Measurements from ENCODE around the gene RASIP1. TPM values are rescaled to one million over a fixed set of nuclear protein-coding genes. Genes with fewer than 3 reads are reported as not detected.
A peak's percentile ranks its signal among the peaks of the same experiment; 100 is the strongest.

Gene RASIP1
- total RNA-seq, 1 donor from 2014 or later = 31.2 TPM

DNA sequence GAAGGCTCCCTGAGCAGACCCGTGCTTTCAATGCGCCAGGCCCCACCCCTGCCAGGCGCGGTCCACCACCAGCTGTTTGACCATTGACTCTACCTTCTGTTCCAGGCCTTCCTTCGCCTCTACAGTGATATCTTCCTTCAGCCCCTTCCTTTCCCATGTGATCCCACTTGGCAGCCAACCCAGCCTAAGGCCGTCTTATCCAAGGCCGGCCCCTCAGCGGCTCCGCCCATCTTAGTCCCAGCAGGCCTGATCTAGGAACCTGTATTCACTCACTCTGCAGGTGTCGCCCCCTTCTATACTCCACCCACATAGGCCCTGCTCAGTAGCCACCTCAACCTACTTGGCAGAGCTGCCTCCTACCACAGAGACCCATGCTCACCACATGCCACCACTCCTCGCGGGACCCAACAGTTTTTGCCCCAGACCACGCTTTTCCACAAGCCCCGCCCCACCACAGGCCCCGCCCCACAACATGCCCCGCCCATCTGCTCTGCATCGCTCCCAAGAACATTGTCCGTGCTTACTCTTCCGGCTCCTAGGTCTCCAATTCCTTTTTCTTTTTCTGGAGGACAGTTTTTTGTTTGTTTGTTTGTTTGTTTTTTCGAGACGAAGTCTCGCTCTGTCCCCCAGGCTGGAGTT lies 2.9 kb downstream of the RASIP1 start:
- Histone ChIP-seq H3K4me3 (no peak overlapping the region), H3K9me3 (no peaks in the 10 kb centered on the region), H3K36me3 (no peaks in the 10 kb centered on the region), H3K27me3 (no peaks in the 10 kb centered on the region), H3K27ac (no peak overlapping the region), H3K4me1 (peaks cover 26% of the 10 kb centered on the region)
- intact Hi-C loops (cut with DNase I) = loop anchor here (10.0 kb wide), 1 partner anchor 63 kb away; the partner anchor contains the start of gene NTN5
- no peak for TF ChIP-seq POLR2A (IDR thresholded peaks at IDR 0.05)
- TF ChIP-seq POLR2AphosphoS5 (IDR thresholded peaks at IDR 0.05; ENCODE audit: insufficient read depth in 1 of 2, low read depth in 1 of 2) = no peak
- TF ChIP-seq, protein P1, sequence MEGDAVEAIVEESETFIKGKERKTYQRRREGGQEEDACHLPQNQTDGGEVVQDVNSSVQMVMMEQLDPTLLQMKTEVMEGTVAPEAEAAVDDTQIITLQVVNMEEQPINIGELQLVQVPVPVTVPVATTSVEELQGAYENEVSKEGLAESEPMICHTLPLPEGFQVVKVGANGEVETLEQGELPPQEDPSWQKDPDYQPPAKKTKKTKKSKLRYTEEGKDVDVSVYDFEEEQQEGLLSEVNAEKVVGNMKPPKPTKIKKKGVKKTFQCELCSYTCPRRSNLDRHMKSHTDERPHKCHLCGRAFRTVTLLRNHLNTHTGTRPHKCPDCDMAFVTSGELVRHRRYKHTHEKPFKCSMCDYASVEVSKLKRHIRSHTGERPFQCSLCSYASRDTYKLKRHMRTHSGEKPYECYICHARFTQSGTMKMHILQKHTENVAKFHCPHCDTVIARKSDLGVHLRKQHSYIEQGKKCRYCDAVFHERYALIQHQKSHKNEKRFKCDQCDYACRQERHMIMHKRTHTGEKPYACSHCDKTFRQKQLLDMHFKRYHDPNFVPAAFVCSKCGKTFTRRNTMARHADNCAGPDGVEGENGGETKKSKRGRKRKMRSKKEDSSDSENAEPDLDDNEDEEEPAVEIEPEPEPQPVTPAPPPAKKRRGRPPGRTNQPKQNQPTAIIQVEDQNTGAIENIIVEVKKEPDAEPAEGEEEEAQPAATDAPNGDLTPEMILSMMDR (IDR thresholded peaks at IDR 0.05) = no peak
- DNase-seq (ENCODE audit: extremely low spot score in 2 of 2) = no peak

DNA sequence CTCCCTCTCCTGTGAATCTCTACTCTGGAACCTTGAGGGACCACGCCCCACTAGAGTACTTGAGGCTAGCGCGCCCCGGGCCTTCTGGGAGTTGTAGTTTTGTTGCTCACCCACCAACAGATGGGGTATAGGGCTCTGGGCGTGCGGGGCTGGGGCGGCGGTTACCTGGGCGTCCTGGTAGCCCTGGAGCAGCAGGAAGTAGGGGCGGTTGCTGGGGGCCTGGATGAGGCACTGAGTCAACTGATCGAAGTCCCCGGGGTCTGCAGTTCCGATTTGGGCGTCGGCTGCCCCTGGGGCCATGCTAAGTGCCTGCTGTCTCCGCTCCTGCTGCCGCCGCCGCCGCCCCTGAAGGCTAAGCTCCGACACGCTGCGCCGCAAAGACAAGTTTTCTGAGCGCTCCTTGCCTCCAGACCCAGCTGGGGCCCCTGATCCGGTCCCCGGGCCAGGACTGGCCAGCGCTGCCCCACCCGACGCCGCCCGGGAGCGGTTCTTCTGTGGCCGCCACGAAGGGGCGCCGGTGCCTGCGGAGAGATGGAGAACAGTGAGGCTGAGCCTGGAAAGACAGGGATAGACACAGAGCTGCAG lies 5.3 kb downstream of the RASIP1 start:
- no peaks in the 10 kb centered on the region for H3K36me3 ChIP-seq
- H3K9me3 ChIP-seq = no peaks in the 10 kb centered on the region
- peaks cover 16% of the 10 kb centered on the region for H3K4me1 ChIP-seq
- TF ChIP-seq, protein P1 (IDR thresholded peaks at IDR 0.05) = no peak
- TF ChIP-seq POLR2A (IDR thresholded peaks at IDR 0.05) (no peak), POLR2AphosphoS5 (IDR thresholded peaks at IDR 0.05; ENCODE audit: insufficient read depth in 1 of 2, low read depth in 1 of 2) (no peak)
- no peak for DNase-seq (ENCODE audit: extremely low spot score in 2 of 2)
- intact Hi-C loops (cut with DNase I) = loop anchor here (10.0 kb wide), 1 partner anchor 60 kb away; the partner anchor contains the start of gene NTN5
- no peaks in the 10 kb centered on the region for H3K27me3 ChIP-seq
- H3K27ac ChIP-seq = no peak overlapping the region
- H3K4me3 ChIP-seq = peak overlapping the region in 1 of 2 donors; percentile 33

DNA sequence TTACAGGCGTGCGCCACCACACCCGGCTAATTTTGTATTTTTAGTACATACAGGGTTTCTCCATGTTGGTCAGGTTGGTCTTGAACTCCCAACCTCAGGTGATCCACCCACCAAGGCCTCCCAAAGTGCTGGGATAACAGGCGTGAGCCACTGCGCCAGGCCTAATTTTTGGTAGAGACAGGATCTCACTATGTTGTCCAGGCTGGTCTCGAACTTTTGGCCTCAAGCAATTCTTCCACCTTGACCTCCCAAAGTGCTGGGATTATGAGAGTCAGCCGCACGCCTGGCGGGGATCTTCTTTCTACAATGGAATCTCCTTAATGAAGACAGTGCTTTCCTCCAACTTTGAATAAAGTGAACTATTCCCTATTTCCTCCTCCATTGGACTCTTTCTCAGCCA lies 5.8 kb downstream of the RASIP1 start:
- Histone ChIP-seq H3K4me1 (peaks cover 11% of the 10 kb centered on the region), H3K27me3 (no peaks in the 10 kb centered on the region), H3K36me3 (no peaks in the 10 kb centered on the region), H3K4me3 (no peak overlapping the region), H3K27ac (no peak overlapping the region), H3K9me3 (no peaks in the 10 kb centered on the region)
- TF ChIP-seq, protein P1 (IDR thresholded peaks at IDR 0.05) = no peak
- TF ChIP-seq POLR2A (IDR thresholded peaks at IDR 0.05) (no peak), POLR2AphosphoS5 (IDR thresholded peaks at IDR 0.05; ENCODE audit: insufficient read depth in 1 of 2, low read depth in 1 of 2) (no peak)
- intact Hi-C loops (cut with DNase I) = loop anchor here (10.0 kb wide), 1 partner anchor 60 kb away; the partner anchor contains the start of gene NTN5
- no peak for DNase-seq (ENCODE audit: extremely low spot score in 2 of 2)

DNA sequence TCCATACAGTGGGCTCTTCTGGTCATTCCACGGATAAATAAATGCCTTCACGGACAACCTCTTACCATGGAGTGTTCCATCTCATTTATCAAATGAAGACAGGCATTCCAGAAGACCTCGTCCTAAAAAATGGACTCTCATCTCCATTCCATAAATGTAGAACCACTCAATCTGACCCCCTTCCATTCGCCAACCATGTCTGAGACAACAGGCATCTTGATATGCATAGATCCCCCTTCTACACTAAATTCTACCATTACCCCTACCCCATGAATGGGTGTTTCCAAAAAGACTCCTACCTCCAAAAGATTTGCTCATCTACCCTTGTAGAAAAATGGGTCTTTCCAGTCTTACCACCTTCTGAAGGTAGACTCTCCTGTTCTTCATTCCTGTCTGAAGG lies 9.0 kb downstream of the RASIP1 start:
- no peak overlapping the region for H3K4me3 ChIP-seq
- H3K27me3 ChIP-seq = no peaks in the 10 kb centered on the region
- no peaks in the 10 kb centered on the region for H3K9me3 ChIP-seq
- H3K36me3 ChIP-seq = no peaks in the 10 kb centered on the region
- no peak overlapping the region for H3K27ac ChIP-seq
- TF ChIP-seq POLR2AphosphoS5 (IDR thresholded peaks at IDR 0.05; ENCODE audit: insufficient read depth in 1 of 2, low read depth in 1 of 2) = no peak
- no peak for TF ChIP-seq POLR2A (IDR thresholded peaks at IDR 0.05)
- TF ChIP-seq, protein P1 (IDR thresholded peaks at IDR 0.05) = no peak
- DNase-seq (ENCODE audit: extremely low spot score in 2 of 2) = no peak
- intact Hi-C loops (cut with DNase I) = loop anchor here (10.0 kb wide), 1 partner anchor 57 kb away; the partner anchor contains the start of gene NTN5
- peaks cover 5% of the 10 kb centered on the region for H3K4me1 ChIP-seq
